Measurements from ENCODE around the gene BMAL1.

GRCh38 chr11:13301522-13301921 is 23.9 kb downstream of the BMAL1 start:
- TF ChIP-seq EZH2 (IDR thresholded peaks at IDR 0.05; ENCODE audit: borderline replicate concordance, low read length), result no peak
- TF ChIP-seq, protein P1, sequence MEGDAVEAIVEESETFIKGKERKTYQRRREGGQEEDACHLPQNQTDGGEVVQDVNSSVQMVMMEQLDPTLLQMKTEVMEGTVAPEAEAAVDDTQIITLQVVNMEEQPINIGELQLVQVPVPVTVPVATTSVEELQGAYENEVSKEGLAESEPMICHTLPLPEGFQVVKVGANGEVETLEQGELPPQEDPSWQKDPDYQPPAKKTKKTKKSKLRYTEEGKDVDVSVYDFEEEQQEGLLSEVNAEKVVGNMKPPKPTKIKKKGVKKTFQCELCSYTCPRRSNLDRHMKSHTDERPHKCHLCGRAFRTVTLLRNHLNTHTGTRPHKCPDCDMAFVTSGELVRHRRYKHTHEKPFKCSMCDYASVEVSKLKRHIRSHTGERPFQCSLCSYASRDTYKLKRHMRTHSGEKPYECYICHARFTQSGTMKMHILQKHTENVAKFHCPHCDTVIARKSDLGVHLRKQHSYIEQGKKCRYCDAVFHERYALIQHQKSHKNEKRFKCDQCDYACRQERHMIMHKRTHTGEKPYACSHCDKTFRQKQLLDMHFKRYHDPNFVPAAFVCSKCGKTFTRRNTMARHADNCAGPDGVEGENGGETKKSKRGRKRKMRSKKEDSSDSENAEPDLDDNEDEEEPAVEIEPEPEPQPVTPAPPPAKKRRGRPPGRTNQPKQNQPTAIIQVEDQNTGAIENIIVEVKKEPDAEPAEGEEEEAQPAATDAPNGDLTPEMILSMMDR (IDR thresholded peaks at IDR 0.05; ENCODE audit: low read length), result no peak

Data from OCI-LY1 (cell line).